Testis (tissue), 2 donors: ENCODE data around the gene PCSK7.

Experiments
- POLR2A ChIP-seq: fragments of 450-650 bp; IDR thresholded peaks from one replicate; pipeline ENCODE4 v1.6.1; 2017; ENCODE audit warnings: antibody characterized with exemption, mild to moderate bottlenecking, moderate library complexity
- TF ChIP-seq, protein P1 (sequence below), 3 experiments: fragments of 450-650 bp in 2 of 3; fragments of 200-600 bp in 1 of 3; sonication (generic) in 1 of 3; IDR thresholded peaks; one replicate each; pipeline ENCODE4 v1.5.1; 2016 to 2019; ENCODE audit warnings: antibody characterized with exemption in 3 of 3, mild to moderate bottlenecking in 2 of 3, moderate library complexity in 1 of 3

DNA sequence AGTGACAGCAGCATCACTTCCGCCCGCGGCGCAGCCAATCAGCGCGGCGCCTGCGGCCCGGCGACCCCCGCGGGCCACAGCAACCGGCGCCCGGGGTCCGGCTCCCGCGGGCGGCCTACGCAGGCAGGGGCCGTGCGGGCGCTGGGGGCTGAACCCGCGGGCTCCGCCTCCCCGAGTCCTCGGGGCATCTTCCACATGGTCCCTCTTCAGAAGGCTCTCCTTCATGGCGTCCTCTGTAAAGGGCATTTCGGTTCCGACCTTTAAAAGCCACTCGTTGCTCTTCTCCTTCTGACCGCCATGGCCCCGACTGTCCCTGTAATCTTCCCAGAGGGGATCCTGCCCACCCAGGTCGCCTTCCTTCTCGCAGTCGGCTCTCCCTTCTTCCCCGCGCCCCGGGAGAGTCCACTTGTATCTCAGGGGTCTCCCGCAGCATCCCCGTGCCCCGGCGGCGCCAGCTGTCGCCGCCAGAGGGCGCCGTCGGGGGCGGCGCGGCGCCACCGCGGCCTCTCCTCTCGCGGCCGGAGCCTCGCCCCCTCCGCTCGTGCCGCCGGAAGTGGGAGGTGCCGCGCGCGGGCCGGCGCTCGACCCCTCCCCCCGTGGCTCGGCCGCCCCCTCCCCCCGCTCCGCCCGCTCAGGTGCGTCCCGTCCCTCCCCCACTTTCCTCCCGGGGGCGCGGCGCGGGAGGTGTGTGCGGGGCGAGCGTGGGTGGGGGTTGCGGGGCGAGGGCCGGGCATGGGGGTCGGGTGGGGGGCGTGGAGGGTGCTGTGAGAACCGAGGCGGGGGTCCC lies 412 bp upstream of the PCSK7 start, which contains the start of gene RNF214:
- TF ChIP-seq, protein P1, sequence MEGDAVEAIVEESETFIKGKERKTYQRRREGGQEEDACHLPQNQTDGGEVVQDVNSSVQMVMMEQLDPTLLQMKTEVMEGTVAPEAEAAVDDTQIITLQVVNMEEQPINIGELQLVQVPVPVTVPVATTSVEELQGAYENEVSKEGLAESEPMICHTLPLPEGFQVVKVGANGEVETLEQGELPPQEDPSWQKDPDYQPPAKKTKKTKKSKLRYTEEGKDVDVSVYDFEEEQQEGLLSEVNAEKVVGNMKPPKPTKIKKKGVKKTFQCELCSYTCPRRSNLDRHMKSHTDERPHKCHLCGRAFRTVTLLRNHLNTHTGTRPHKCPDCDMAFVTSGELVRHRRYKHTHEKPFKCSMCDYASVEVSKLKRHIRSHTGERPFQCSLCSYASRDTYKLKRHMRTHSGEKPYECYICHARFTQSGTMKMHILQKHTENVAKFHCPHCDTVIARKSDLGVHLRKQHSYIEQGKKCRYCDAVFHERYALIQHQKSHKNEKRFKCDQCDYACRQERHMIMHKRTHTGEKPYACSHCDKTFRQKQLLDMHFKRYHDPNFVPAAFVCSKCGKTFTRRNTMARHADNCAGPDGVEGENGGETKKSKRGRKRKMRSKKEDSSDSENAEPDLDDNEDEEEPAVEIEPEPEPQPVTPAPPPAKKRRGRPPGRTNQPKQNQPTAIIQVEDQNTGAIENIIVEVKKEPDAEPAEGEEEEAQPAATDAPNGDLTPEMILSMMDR (IDR thresholded peaks at IDR 0.05) = peak; percentile 95 to 98 (median 97)
- TF ChIP-seq POLR2A = no peak
